Esophagus muscularis mucosa (tissue), 4 donors: Measurements from ENCODE around the gene DPM1.

ENCODE experiments used
- CTCF ChIP-seq, 3 experiments: fragments of 200-600 bp in 2 of 3; fragments of 450-650 bp in 1 of 3; sonication (generic) in 2 of 3; IDR thresholded peaks; one replicate each; pipeline ENCODE4 v1.5.1; 2017 to 2019; ENCODE audit warnings: antibody characterized with exemption in 3 of 3, mild to moderate bottlenecking in 2 of 3, moderate library complexity in 1 of 3
- EP300 ChIP-seq: sonication (generic); formaldehyde crosslinking; IDR thresholded peaks from one replicate; pipeline ENCODE4 v1.6.1; 2017; ENCODE audit warnings: antibody characterized with exemption
- POLR2A ChIP-seq: fragments of 450-650 bp; IDR thresholded peaks from one replicate; pipeline ENCODE4 v1.6.1; 2017; ENCODE audit warnings: antibody characterized with exemption, moderate library complexity, mild to moderate bottlenecking, low read depth

GRCh38 chr20:50932016-50932485 lies 26.3 kb downstream of the DPM1 start:
- TF ChIP-seq CTCF (IDR thresholded peaks at IDR 0.05) (no peak), EP300 (no peak), POLR2A (no peak)
